K562 (cell line): ENCODE data around the gene SRSF11. TPM values are rescaled to one million over a fixed set of nuclear protein-coding genes. Genes with fewer than 3 reads are reported as not detected.

Experiments used
- ARID4B ChIP-seq: sonication (generic); formaldehyde crosslinking; IDR thresholded peaks from 2 replicates; pipeline ENCODE4 v1.8.0; 2022; ENCODE audit warnings: mild to moderate bottlenecking, missing genetic modification reagents
- CSDE1 ChIP-seq, 2 experiments: fragments of 450-650 bp; IDR thresholded peaks; 2 replicates each; pipeline ENCODE4 v1.6.1; 2016; ENCODE audit warnings: mild to moderate bottlenecking in 1 of 2
- E2F5 ChIP-seq: sonication (generic); formaldehyde crosslinking; IDR thresholded peaks from 2 replicates; pipeline ENCODE4 v1.8.0; 2022; ENCODE audit warnings: mild to moderate bottlenecking, missing genetic modification reagents
- EP300 ChIP-seq: IDR thresholded peaks from 2 replicates; pipeline ENCODE4 v1.6.1; 2012; ENCODE audit warnings: low read length, improper control_type of control experiment
- ETV1 ChIP-seq: fragments of 450-650 bp; conservative IDR thresholded peaks from 2 replicates; pipeline ENCODE4 v1.6.1; 2016; ENCODE audit warnings: missing genetic modification characterization, control low read depth, low read depth, missing compliant biosample characterization
- KLF1 ChIP-seq: fragments of 450-650 bp; IDR thresholded peaks from 2 replicates; pipeline ENCODE4 v1.6.1; 2016; ENCODE audit warnings: missing genetic modification characterization, missing compliant biosample characterization
- L3MBTL2 ChIP-seq: fragments of 450-650 bp; IDR thresholded peaks from 2 replicates; pipeline ENCODE4 v1.6.1; 2016; ENCODE audit warnings: mild to moderate bottlenecking, moderate library complexity
- MEF2A ChIP-seq: IDR thresholded peaks from 2 replicates; pipeline ENCODE4 v1.6.1; 2011; ENCODE audit warnings: low read depth, mild to moderate bottlenecking, low read length, moderate library complexity; ENCODE audit not compliant: control insufficient read depth
- NR2C1 ChIP-seq, 2 experiments: fragments of 450-650 bp; IDR thresholded peaks; 2 replicates each; pipeline ENCODE4 v1.6.1; 2017; ENCODE audit warnings: mild to moderate bottlenecking in 2 of 2, antibody characterized with exemption in 1 of 2, inconsistent platforms in 1 of 2, missing compliant biosample characterization in 1 of 2, missing genetic modification characterization in 1 of 2
- PATZ1 ChIP-seq: fragments of 250-450 bp; sonication (Bioruptor Pico); IDR thresholded peaks from 2 replicates; pipeline ENCODE4 v1.5.0; 2020; ENCODE audit warnings: mild to moderate bottlenecking, borderline replicate concordance
- PHF20 ChIP-seq: fragments of 450-650 bp; IDR thresholded peaks from 2 replicates; pipeline ENCODE4 v1.6.1; 2018; ENCODE audit not compliant: partially characterized antibody
- PML ChIP-seq: IDR thresholded peaks from 2 replicates; pipeline ENCODE4 v1.6.1; 2012; ENCODE audit warnings: low read length, inconsistent platforms
- RBM39 ChIP-seq: fragments of 200-400 bp; formaldehyde crosslinking; optimal IDR thresholded peaks from 2 replicates; pipeline ENCODE3; 2018; ENCODE audit warnings: low read depth, low read length
- TAL1 ChIP-seq: fragments of 450-650 bp; IDR thresholded peaks from 2 replicates; pipeline ENCODE4 v1.6.1; 2016; ENCODE audit warnings: mild to moderate bottlenecking
- TCF3 ChIP-seq: sonication (generic); formaldehyde crosslinking; IDR thresholded peaks from 2 replicates; pipeline ENCODE4 v1.4.0; 2020; ENCODE audit warnings: mild to moderate bottlenecking, missing genetic modification reagents
- USF1 ChIP-seq: sonication (generic); formaldehyde crosslinking; IDR thresholded peaks from 2 replicates; pipeline ENCODE4 v1.9.0; 2022; ENCODE audit warnings: mild to moderate bottlenecking, missing genetic modification reagents
- ZNF639 ChIP-seq, 2 experiments: fragments of 200-800 bp in 1 of 2; sonication (Bioruptor generic) in 1 of 2; sonication (generic) in 1 of 2; formaldehyde crosslinking in 1 of 2; IDR thresholded peaks in 1 of 2; conservative IDR thresholded peaks in 1 of 2; 2 replicates each; pipeline versions ENCODE4 v1.5.0 to v1.6.1; 2016 to 2020; ENCODE audit warnings: missing compliant biosample characterization in 1 of 2, missing genetic modification characterization in 1 of 2, missing genetic modification reagents in 1 of 2
- polyA plus RNA-seq, 8 experiments: library from polyadenylated mRNA; depleted of rRNA in 4 of 8; stranded (reverse) in 5 of 8; unstranded in 3 of 8; fragments of >200 nt; fragmentation: Nextera tagmentation in 2 of 8; fragmentation: Illumina TruSeq in 1 of 8; extraction: Ambion mirVana in 2 of 8; extraction: Trizol in 1 of 8; gene quantifications; 2 replicates each; pipeline versions ENCODE4 v1.2.1 to v1.2.3, GENCODE V29; 2011 to 2014; ENCODE audit warnings: inconsistent platforms in 1 of 8, missing spikeins in 1 of 8
- total RNA-seq, 7 experiments: library from RNA; depleted of rRNA in 6 of 7; stranded (reverse); fragments of >200 nt in 6 of 7; fragmentation: Illumina TruSeq in 2 of 7; extraction: Trizol in 2 of 7; gene quantifications; 2 replicates each; pipeline versions ENCODE4 v1.2.1 to v1.2.3, GENCODE V29; 2011 to 2021; ENCODE audit warnings: low replicate concordance in 1 of 7

SRSF11 gene
- total and polyA plus RNA-seq, 9 of the 15 experiments (the other 6 are each of a cell fraction or from before 2014, with no cell fraction given) = 76.9 to 418 (median 190) TPM

- peak; percentile 93 for TF ChIP-seq ARID4B (CRISPR knock-in tag)
- peak in 1 of 2 experiments; percentile 79; a peak in 1 of 4 replicates for TF ChIP-seq CSDE1 (IDR thresholded peaks at IDR 0.05)
- peak; percentile 93 for TF ChIP-seq E2F5 (CRISPR knock-in tag)
- peak; percentile 98 for TF ChIP-seq PHF20
- no peak for TF ChIP-seq PATZ1 (CRISPR knock-in tag)
- 0 out of 2 replicates have a peak, but pooled peaks have one; percentile 29 for TF ChIP-seq TCF3 (CRISPR knock-in tag)
- TF ChIP-seq RBM39 = peak; percentile 62
- peak; percentile 8; the same call in 1 of the 2 replicates for TF ChIP-seq TAL1
- peak in 1 of 2 experiments; percentile 70; a peak in 1 of 4 replicates for TF ChIP-seq ZNF639 (CRISPR knock-in tag; conservative IDR thresholded peaks at IDR 0.05 in 1 of 2, IDR thresholded peaks at IDR 0.05 in 1 of 2)
- TF ChIP-seq ETV1 (tag) = peak; percentile 57; the same call in 1 of the 2 replicates
- peak; percentile 61; the same call in 1 of the 2 replicates for TF ChIP-seq USF1 (CRISPR knock-in tag)
- TF ChIP-seq PML = peak; percentile 66
- no peak; the same call in 1 of the 2 replicates for TF ChIP-seq L3MBTL2
- no peak for TF ChIP-seq NR2C1 (IDR thresholded peaks at IDR 0.05)
- TF ChIP-seq NR2C1 (tag; IDR thresholded peaks at IDR 0.05) = 0 out of 2 replicates have a peak, but pooled peaks have one; percentile 45
- TF ChIP-seq MEF2A = no peak
- TF ChIP-seq EP300 = peak; percentile 60
- peak; percentile 39; the same call in 1 of the 2 replicates for TF ChIP-seq KLF1
Observed at GRCh38 chr1:70205434-70206118, 15.6 kb upstream of the SRSF11 start, which contains the start of gene LRRC40 (continued).
